ENCODE measurements around the gene CDC6.

Gene CDC6

GRCh38 chr17:40251576-40251975 lies 36.1 kb upstream of the CDC6 start (continued):
- no peak for TF ChIP-seq GLI4 (tag by site-specific recombination; IDR thresholded peaks at IDR 0.05)
- no peak for TF ChIP-seq ZNF529 (tag by site-specific recombination; IDR thresholded peaks at IDR 0.05; ENCODE audit: insufficient replicate concordance)
- peak; percentile 42 for TF ChIP-seq SP2 (tag by site-specific recombination; IDR thresholded peaks at IDR 0.05)
- no peak for TF ChIP-seq ZNF155 (tag by site-specific recombination; IDR thresholded peaks at IDR 0.05)
- no peak for TF ChIP-seq ZNF513 (tag by site-specific recombination; IDR thresholded peaks at IDR 0.05)
- TF ChIP-seq ZNF202 (tag by site-specific recombination; IDR thresholded peaks at IDR 0.05; ENCODE audit: borderline replicate concordance), result no peak
- no peak for TF ChIP-seq ZNF221 (tag by site-specific recombination; IDR thresholded peaks at IDR 0.05; ENCODE audit: borderline replicate concordance)
- no peak for TF ChIP-seq ZNF302 (tag by site-specific recombination; IDR thresholded peaks at IDR 0.05; ENCODE audit: low read depth)
- peak; percentile 62; the same call in 1 of the 2 replicates for TF ChIP-seq ZNF184 (tag by site-specific recombination; IDR thresholded peaks at IDR 0.05)
- no peak for TF ChIP-seq ZNF23 (tag by site-specific recombination; IDR thresholded peaks at IDR 0.05; ENCODE audit: borderline replicate concordance)
- no peak for TF ChIP-seq ZNF670 (tag by site-specific recombination; IDR thresholded peaks at IDR 0.05; ENCODE audit: low read depth)
- TF ChIP-seq ZNF488 (tag by site-specific recombination; IDR thresholded peaks at IDR 0.05), result no peak
- TF ChIP-seq ZNF558 (tag by site-specific recombination; IDR thresholded peaks at IDR 0.05), result peak; percentile 48; the same call in 1 of the 2 replicates
- peak; percentile 77 for TF ChIP-seq ZSCAN30 (tag by site-specific recombination; IDR thresholded peaks at IDR 0.05)
- TF ChIP-seq ZNF18 (tag by site-specific recombination; IDR thresholded peaks at IDR 0.05), result no peak
- TF ChIP-seq ZBTB6 (tag by site-specific recombination; IDR thresholded peaks at IDR 0.05), result 0 out of 2 replicates have a peak, but pooled peaks have one; percentile 49
- no peak for TF ChIP-seq ZNF473 (tag by site-specific recombination; IDR thresholded peaks at IDR 0.05)
- no peak for TF ChIP-seq SCRT1 (tag by site-specific recombination; IDR thresholded peaks at IDR 0.05; ENCODE audit: borderline replicate concordance)
- no peak for TF ChIP-seq ZNF311 (tag by site-specific recombination; IDR thresholded peaks at IDR 0.05; ENCODE audit: borderline replicate concordance)
- no peak for TF ChIP-seq ZNF548 (tag by site-specific recombination; IDR thresholded peaks at IDR 0.05)
- no peak for TF ChIP-seq KLF16 (tag by site-specific recombination; IDR thresholded peaks at IDR 0.05)
- peak; percentile 41 for TF ChIP-seq ZNF664 (tag by site-specific recombination; IDR thresholded peaks at IDR 0.05)
- peak; percentile 40; the same call in 1 of the 2 replicates for TF ChIP-seq ZIC2 (tag by site-specific recombination; IDR thresholded peaks at IDR 0.05)
- no peak for TF ChIP-seq ZNF16 (tag by site-specific recombination; IDR thresholded peaks at IDR 0.05; ENCODE audit: low read depth)
- peak; percentile 93 for TF ChIP-seq IKZF3 (tag by site-specific recombination; IDR thresholded peaks at IDR 0.05)
- no peak for TF ChIP-seq ZBTB7A (tag by site-specific recombination; IDR thresholded peaks at IDR 0.05; ENCODE audit: low read depth)
- TF ChIP-seq ZBTB11 (tag by site-specific recombination; conservative IDR thresholded peaks at IDR 0.05; ENCODE audit: low read depth), result no peak
- TF ChIP-seq BCL6B (tag by site-specific recombination; IDR thresholded peaks at IDR 0.05), result no peak
- TF ChIP-seq ZNF555 (tag by site-specific recombination; conservative IDR thresholded peaks at IDR 0.05), result no peak

Data from HEK293 (cell line).